Anterior cingulate cortex (tissue), 58 donors: ENCODE results near the gene TBC1D2B.
A peak's percentile ranks its signal among the peaks of the same experiment; 100 is the strongest.
"Not testable (repeated sequence)": the region's sequence is repeated elsewhere in the genome, so short reads cannot be mapped to it uniquely, and the experiment has no call there.

Experiments
- DNase-seq, 58 donors: peaks; one replicate each; lab custom pipeline; 2025; lab: John Stamatoyannopoulos, UW

TBC1D2B gene

DNA sequence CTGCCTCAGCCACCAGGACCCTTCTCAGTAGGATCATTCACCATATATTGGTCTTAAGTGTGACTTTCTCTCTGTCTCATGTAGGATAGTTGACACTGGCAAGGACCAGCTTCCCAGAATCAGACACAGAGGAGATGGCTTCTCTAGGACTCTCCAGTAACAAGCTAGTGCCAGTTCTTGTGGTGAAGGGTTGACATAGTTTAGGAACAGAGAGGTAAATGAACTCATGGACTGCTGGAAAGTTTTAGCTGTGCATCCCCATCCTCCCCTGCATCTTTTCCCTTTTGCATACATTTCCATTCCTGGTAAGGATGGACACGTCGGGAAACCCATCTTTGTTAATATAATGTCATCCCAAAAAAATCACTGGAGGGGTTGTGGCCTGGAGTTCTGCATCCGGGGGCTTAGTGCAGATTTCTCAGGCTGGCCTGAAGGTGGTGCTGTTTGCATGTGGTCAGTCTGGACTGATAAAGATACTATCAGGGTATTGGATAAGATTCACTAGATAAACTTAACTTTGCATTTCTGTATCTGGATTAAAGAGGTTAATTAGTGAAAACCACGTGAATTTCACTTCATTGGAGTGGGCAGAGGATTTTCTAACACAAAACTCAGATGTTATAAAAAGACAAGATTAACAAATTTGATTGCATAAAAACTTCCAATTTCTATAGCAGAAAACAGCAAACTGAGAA lies 110.8 kb downstream of the TBC1D2B start:
- DNase-seq, result peak in 32 of 58 donors; percentile 5 to 65 (median 28)

DNA sequence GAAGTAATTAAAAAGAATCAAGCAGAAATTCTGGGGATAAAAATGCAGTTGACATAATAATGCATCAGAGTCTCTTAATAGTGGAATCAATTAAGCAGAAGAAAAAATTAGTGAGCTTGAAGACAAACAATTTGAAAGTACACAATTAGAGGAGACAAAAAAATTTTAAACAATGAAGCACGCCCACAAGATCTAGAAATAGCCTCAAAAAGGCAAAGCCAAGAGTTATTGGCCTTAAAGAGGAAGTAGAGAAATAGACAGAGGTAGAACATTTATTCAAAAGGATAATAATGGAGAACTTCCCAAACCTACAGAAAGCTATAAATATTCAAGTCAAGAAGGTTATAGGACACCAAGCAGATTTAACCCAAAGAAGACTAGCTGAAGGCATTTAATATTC lies 113.3 kb downstream of the TBC1D2B start:
- DNase-seq, result no peak

DNA sequence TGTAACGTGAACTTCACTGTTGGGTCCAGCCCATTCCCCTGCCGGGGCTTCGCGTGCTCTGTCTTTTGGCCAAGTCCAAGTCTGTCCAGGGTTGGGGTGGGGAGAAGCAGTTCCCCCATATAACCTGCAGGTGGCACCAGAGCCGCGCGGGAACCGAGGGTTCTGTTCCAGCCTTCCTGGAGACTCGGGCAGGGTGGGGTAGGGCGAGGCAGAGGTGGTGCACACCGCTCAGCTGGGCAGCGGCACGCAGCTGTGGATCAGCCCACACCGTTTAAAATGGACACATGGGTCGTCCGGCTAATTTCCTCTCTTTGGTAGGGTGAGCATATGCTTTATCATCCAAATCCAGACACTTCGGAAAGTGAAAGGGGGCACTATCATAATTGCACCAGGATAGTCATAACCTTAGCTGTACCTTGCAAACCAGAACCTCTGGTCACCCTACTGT lies 118.1 kb downstream of the TBC1D2B start:
- peak in 56 of 58 donors; percentile 16 to 80 (median 50) for DNase-seq

DNA sequence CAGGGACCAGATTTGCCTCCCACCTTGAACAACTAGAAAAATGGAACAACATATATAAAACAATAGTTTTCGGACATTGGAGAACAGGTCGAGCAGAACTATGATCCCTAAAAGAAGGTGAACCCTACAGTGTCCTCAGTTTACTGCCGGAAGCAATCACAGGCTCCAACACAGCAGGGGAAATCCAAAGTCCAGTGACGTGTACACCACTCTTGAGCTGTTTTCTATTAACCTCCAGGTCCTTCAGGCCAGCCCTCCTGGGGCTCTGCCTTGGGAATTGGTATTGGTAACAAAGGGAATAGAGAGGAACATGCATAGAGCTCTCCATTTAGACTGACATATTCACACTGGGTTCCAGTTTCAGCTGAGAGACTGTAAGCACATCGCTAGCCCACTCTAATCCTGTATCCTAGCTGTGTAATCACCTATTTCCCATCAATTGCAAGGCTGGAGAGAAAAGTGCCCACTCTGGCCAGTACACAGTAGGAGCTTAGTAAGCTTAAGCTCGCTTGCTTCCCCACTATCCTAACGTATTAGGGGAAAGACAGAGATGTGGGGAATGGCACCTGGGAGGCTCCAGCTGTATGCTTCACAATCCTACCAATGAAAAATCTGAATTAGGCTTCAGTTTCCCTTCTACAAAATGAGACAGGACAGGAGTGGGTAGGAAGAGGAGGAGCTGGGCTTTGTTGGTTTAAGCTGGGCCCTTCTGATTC lies 118.6 kb downstream of the TBC1D2B start:
- DNase-seq, result not testable (repeated sequence)

DNA sequence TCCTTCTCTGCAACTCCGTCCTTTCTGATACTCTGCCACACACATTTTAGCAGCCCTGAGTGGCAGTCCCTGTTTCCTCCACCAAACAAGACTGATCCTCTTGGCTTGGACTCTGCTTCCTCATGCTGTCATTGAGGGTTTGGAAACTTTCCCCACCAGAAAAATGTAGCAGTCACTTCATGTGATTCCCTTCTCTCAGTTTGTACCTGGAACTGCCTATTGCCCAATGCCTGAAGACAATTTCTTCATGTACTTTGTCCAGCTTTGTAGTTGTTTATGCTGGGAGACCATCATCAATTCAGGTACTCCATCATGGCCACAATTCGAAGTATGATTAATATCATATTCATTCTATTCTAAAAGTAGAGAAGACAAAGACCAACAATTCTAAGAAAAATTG lies 119.5 kb downstream of the TBC1D2B start:
- not testable (repeated sequence) for DNase-seq

DNA sequence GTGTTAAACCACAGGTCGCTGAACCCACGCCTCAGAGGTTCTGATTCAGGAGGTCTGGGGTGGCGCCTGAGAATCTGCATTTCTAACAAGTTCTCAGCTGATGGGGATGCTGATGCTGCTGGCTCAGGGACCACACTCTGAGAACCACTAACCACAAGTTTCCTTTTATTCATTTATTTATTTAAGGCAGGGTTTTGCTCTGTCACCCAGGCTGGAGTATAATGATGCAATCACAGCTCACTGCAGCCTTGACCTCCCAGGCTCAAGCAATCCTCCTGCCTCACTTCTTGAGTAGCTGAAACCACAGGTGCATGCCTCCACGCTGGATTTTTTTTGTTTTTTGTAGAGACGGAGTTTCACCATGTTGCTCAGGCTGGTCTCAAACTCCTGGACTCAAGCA lies 123.6 kb downstream of the TBC1D2B start:
- not testable (repeated sequence) for DNase-seq

DNA sequence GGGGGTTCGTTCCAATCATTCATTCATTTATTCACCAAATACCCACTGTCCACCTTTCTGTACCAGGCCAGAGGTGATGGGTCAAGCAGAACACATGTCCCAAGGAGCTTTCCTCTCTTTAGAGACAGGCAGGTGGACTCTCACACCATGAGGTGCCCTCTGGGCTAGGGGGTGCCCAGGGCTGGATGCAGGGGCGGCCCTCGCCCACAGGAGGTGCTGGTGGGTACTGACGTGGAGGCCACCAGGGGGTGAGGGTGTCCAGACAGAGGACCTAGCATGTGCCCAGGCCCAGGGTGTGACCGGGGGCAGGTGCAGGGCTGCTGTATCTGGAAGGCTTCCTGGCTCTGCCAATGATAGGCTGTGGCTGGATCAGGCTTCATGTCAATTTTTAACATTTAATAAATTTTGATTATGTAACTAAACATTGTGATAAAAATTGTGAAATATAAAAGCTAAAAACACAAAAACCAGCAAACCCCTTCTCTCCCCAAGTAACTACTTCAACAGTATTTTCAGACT lies 124.5 kb downstream of the TBC1D2B start:
- DNase-seq, result not testable (repeated sequence)

DNA sequence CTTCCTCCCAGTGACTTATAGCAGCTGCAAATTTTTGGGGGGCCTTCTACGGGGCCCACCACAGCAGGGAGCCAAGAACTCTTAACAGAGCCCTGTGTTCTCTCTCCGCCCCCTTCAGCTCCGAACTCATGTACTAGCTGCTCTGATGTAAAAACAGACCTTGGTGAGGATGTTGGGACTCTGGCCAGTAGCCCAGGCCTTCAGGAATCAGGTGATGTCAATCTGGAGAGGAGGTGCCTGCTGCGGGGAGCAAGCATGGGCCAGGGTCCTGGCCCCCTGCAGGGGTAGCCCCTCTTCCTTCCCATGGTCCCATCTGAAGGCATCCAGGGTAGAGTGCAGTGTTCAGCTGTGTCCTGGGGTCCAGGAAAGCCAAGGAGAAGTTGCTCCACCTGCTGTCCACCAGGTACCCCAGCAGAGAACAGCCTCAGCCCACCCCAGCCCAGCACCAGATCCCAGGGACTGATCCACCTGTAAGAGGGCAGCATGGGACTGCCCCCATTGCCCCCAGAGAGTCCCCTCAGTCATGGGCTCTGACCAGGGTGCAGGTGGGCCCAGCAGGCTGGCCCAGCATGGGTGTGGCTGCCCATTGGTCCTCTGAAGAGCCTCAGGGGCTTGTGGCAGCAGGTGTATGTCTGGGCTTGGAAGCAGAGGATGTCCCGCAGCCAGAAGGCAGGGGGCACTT lies 126.3 kb downstream of the TBC1D2B start:
- not testable (repeated sequence) for DNase-seq

DNA sequence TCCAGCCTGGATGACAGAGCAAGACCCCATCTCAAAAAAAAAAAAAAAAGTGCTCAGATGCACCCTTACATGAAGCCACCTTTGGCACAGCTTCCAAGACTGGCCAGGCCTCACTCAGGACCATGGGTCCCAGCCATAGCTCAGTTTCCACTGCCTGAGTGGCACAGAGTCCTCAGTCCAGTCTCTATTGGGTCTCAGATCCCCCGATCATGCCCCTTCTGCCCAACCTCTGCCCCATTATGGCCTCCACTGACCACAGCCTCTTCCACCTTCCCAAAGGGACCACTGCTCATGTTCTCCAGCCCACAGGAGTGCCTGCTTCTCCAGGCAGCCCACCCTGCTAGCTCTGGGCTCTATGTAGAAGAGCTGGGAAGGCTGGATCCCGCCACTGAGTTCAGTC lies 127.0 kb downstream of the TBC1D2B start:
- DNase-seq, result not testable (repeated sequence)

DNA sequence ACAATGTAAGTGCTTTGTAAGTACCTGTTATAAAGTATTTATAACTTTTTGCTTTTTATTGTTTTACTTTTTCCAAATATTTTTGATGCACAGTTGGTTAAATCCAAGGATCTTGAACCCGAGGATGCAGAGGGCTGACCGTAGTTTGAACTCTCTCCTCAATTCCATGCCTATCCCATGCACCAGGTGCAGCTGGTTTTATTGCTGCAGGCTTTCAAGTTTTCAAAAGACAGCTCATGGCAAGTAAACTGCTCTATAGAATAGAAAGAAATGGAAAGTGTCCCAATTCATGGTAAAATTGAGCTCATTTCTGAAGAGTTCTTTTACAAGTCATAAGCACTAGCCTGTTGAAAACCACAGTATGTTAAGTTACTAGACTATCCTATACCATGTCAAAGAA lies 131.9 kb downstream of the TBC1D2B start:
- no peak for DNase-seq
